ENCODE results near the gene ZNF511.

- TF ChIP-seq POLR2A (IDR thresholded peaks at IDR 0.05; ENCODE audit: low read length) (no peak), GATA1 (IDR thresholded peaks at IDR 0.05; ENCODE audit: low read depth, low read length) (no peak)
These were observed 19.9 kb downstream of the ZNF511 start for GRCh38 chr10:133328358-133329343.
